ENCODE measurements around the gene FYN. TPM values are rescaled to one million over a fixed set of nuclear protein-coding genes. Genes with fewer than 3 reads are reported as not detected.

Gene FYN
- total and polyA plus RNA-seq, 2 of the 8 experiments (the other 6 are each of a cell fraction or from before 2014, with no cell fraction given), result 46.8 to 97.2 TPM

DNA sequence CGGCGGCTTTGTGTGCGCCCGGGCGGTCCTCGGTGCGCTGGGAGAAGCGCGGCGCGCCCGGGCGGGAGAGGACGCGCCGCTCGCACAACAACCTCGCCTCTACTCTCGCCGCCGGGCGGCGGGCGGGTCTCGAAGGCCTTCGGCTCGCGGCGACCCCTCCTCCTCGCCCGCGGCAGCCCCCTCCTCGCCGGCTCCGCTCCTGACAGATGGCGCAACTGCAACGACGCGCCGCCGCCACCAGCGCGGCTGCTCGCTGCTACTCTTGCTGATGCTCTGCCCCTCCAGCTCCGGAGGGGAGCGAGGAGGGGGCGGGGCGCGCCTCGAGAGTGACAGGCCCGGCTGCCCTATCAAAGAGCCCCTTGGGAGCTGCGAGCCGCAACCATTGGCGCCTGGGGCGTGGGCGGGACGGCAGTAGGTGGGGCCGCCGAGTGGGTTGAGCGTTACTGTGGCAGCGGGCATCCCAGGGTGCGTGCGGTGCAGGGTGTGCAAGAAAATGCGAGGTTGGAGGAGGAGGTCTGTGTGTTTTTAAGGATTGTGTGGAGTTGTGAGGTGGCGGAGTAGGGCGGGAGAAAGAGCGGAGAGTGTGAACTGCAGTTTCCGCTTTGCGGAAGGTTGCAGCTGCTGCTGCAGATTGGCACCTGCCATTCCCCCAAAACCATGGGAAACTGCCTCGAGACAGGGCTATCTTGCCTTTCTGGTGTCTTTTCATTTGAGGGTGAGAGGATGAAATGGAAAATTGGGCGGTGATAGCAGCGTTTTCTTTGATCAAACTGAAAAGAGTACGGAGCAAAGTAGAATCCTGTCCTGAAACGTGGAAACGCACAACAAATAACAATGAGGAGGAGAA is at the start of gene FYN (continued):
- TF ChIP-seq SP2 (IDR thresholded peaks at IDR 0.05; ENCODE audit: low read length) (peak; percentile 85), CTBP2 (IDR thresholded peaks at IDR 0.05; ENCODE audit: borderline replicate concordance, insufficient read depth, insufficient read length, low read length) (no peak), SUZ12 (IDR thresholded peaks at IDR 0.05; ENCODE audit: low read length) (no peak), BCL11A (IDR thresholded peaks at IDR 0.05; ENCODE audit: low read depth in 2 of 2, low read length in 2 of 2) (no peak), ASH2L (IDR thresholded peaks at IDR 0.05; ENCODE audit: low read length) (peak; percentile 53), TAF1 (IDR thresholded peaks at IDR 0.05; ENCODE audit: low read depth, low read length) (peak; percentile 14; the same call in 1 of the 2 replicates), JUND (IDR thresholded peaks at IDR 0.05; ENCODE audit: low read length) (no peak), RAD21 (IDR thresholded peaks at IDR 0.05 in 1 of 2, conservative IDR thresholded peaks at IDR 0.05 in 1 of 2; ENCODE audit: low read depth in 2 of 2, low read length in 2 of 2) (peak; percentile 55 to 58), EP300 (IDR thresholded peaks at IDR 0.05; ENCODE audit: borderline replicate concordance in 1 of 2, low read depth in 2 of 2, low read length in 2 of 2) (no peak), PHF8 (conservative IDR thresholded peaks at IDR 0.05; ENCODE audit: low read depth, low read length) (0 out of 2 replicates have a peak, but pooled peaks have one; percentile 2), TCF12 (IDR thresholded peaks at IDR 0.05; ENCODE audit: low read depth, low read length) (no peak), CEBPB (IDR thresholded peaks at IDR 0.05; ENCODE audit: low read depth, low read length) (peak; percentile 92), POLR2AphosphoS5 (IDR thresholded peaks at IDR 0.05; ENCODE audit: low read depth, low read length) (peak; percentile 49; the same call in 1 of the 2 replicates), HDAC6 (IDR thresholded peaks at IDR 0.05; ENCODE audit: low read depth, low read length) (no peak), HDAC2 (IDR thresholded peaks at IDR 0.05; ENCODE audit: borderline replicate concordance in 1 of 2, low read depth in 2 of 2, low read length in 2 of 2) (0 out of 4 replicates have a peak, but pooled peaks have one; percentile 6 to 36), SAP30 (IDR thresholded peaks at IDR 0.05; ENCODE audit: insufficient read depth, insufficient replicate concordance, low read length) (peak; percentile 37), CBX8 (IDR thresholded peaks at IDR 0.05; ENCODE audit: borderline replicate concordance, low read depth, low read length) (no peak), TBP (IDR thresholded peaks at IDR 0.05; ENCODE audit: low read depth, low read length) (peak; percentile 57), CREB1 (IDR thresholded peaks at IDR 0.05) (peak; percentile 88), SP4 (IDR thresholded peaks at IDR 0.05; ENCODE audit: low read length) (peak; percentile 96)
- TF ChIP-seq, protein P1, sequence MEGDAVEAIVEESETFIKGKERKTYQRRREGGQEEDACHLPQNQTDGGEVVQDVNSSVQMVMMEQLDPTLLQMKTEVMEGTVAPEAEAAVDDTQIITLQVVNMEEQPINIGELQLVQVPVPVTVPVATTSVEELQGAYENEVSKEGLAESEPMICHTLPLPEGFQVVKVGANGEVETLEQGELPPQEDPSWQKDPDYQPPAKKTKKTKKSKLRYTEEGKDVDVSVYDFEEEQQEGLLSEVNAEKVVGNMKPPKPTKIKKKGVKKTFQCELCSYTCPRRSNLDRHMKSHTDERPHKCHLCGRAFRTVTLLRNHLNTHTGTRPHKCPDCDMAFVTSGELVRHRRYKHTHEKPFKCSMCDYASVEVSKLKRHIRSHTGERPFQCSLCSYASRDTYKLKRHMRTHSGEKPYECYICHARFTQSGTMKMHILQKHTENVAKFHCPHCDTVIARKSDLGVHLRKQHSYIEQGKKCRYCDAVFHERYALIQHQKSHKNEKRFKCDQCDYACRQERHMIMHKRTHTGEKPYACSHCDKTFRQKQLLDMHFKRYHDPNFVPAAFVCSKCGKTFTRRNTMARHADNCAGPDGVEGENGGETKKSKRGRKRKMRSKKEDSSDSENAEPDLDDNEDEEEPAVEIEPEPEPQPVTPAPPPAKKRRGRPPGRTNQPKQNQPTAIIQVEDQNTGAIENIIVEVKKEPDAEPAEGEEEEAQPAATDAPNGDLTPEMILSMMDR (IDR thresholded peaks at IDR 0.05; ENCODE audit: control extremely low read depth in 1 of 3, insufficient read depth in 1 of 3, low read depth in 1 of 3, low read length in 3 of 3), result peak; percentile 39 to 68 (median 40)
